ENCODE results near the gene KRTAP5-6.

Gene KRTAP5-6, protein sequence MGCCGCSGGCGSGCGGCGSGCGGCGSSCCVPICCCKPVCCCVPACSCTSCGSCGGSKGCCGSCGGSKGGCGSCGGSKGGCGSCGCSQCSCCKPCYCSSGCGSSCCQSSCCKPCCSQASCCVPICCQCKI

DNA sequence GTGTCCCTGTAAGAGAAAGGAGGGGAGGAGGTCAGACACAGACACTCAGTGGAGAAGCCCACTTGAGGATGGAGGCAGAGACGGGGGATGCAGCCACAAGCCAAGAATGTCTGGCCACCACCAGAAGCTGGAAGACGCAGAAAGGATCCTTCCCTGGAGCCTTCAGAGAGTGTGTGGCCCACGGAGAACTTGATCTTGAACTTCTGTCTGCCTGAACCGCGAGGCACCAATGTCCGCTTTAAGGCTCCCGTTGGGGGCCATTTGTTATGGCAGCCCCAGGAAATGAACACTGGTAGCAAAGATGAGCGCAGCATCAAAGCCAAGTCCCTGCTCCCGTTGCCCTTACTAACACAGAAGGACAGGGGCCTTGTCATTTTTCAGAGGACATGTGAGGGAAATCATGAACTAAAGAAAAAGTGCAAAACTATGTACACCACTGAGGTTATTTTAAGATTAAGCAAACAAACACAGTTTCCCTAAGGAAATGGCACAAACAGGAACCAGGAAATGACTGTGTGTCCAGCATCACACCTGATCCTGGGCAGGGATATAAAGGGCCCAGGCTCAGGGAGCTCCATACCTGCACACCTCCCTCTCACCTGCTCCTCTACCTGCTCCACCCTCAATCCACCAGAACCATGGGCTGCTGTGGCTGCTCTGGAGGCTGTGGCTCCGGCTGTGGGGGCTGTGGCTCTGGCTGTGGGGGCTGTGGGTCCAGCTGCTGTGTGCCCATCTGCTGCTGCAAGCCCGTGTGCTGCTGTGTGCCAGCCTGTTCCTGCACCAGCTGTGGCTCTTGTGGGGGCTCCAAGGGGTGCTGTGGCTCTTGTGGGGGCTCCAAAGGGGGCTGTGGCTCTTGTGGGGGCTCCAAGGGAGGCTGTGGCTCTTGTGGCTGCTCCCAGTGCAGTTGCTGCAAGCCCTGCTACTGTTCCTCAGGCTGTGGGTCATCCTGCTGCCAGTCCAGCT, at the start of gene KRTAP5-6:
Gene KRTAP5-6, plus strand, starts transcription at position 588 of the 963 bp plus-strand sequence. Its CDS starts 51 bp downstream, at position 639.
- no peak for DNase-seq

DNA sequence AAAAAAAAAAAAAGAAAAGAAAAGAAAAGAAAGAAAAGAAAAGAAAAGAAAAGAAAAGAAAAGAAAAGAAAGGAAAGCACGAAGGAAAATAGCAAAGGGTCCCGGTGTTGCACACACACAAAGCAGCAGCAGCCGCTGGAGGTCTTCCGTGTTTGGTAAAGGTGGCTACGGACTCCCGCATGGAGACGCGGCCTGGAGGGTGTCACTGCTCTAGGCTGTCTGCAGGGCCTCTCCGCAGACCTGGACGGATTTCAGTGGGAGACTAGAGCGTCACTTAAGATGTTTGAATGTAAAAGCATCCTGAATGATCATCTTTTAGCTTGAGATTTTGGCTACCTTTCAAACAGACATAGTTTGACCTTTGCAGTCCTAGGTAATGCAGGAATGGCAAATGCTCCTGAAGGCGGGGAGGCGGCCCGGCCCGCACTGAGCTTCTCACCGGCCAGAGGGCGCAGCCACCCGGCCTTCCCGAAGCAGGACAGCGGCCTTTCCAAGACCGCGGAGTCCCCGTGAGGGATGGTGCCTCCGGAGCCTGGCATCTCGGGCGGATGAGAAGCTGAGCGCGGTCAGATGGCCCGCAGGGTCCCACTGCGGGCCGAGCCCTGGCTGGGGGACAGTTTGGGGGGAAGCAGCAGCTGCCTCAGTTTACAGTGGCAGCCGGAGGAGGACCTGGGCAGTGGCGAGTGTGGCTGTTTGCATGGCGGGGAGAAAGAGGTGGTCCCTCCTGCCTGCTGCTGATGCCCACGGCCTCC, 48.9 kb upstream of the KRTAP5-6 start:
- no peak for DNase-seq

DNA sequence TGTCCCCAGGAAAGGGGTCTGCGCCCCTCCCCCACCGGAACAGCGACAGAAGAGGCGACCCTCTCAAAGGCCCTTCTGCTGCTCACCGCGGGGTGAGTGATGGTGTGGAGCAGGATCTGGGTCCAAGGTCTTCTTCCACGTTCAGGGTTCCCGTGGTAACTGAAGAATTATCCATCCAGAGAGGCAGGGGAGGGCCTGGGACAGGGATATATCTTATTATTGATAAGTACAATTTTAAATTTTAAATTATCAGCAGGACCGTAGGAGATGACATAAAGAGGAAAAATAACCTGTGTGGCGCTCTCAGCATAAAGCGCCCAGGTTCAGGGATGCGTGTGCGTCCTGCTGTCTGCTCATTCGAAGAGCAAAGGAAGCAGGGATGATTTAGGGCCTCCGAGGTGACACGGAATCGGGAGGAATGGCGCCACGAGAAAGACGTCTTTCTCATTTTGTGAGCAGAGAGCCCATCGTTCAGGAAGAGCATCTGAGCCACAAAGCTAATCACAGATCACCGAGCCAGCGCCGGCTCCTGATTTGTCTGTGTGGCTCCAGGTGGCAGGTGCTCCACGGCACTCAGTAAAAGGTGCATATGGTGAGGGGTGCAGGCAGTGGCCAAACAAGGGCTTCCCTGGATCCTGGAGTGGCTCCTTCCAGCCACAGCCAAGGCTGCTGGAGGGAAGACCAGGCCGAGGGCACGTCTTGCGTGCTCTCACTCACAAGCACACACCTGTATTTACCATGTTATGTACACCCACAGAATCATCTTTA, 48.2 kb upstream of the KRTAP5-6 start:
- DNase-seq, result no peak

DNA sequence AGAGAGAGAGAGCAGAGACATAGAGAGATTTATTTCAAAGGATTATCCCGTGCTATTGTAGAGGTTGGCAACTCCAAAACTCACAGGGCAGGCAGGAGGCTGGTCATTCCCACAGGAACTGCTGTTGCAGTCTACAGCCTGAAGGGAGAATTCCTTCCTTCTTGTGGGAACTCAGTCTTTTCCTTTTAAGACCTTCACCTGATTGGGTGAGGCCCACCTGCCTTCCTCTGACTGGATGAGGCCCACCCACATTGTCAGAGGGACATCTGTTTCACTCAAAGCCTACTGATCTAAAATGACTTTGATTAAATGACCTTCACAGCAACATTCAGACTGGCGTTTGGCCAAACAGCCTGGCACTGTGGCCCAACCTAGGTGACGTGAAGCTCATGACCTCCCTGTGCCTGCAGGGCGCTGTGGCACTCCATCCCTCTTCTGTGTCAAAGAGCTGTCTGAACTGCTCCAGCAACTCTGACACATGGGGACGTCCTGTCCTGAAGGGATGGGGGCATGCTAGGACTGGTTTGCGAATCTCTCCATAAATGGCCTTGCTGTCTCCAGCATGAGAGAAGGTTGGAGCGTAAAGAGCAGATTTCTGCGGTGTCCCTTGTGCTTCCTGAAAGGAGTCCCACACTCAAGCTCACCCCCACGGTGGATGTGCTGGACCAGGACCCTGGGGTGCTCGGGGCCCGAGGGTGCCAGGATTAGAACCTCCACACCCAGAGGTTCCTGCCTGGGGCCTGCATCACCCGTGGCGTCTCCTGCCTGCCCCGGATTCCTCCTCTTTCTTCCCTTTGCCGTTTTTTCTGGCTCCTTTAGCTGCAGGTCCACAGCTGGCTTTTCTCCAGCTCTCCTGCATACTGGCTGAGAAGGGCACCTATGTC, 46.7 kb upstream of the KRTAP5-6 start:
- DNase-seq, result no peak

DNA sequence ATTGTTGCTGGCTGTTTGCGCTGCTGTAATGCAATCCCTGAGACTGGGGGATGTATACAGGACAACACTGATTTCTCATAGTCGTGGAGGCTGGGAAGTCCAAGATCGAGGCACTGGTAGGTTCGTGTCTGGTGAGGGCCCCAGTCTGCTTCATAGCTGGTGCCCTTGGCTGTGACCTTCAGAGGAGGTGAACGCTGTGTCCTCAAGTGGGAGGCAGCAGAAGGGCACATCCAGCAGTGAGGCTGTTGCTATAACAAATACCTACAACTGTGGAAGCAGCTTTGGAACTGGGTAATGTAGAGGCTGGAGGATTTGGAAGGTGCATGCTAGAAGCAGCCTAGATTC, 46.1 kb upstream of the KRTAP5-6 start:
- no peak for DNase-seq

DNA sequence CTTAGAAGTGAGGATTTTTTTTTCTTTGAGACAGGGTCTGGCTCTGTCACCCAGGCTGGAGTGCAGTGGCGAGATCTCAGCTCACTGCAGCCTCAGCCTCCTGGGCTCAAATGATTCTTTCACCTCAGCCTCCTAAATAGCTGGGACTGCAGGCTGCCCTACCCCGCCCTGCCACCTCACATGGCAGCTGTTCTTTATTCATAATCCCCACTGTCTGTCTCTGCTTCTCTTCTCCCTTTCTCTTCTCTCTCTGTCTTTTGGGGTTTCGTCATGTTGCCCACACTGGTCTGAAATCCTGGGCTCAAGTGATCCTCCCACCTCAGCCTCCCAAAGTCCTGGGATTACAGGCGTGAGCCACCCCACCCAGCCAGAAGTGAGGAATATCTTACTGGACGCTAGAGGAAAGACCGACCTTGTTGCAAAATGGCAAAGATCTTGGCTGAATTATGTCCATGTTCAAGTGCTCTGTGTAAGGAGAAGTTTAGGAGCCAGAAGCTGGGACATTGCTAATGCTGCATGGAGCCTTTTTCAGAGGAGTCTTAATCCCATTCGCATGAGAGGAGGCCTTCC, 45.5 kb upstream of the KRTAP5-6 start:
- no peak for DNase-seq

DNA sequence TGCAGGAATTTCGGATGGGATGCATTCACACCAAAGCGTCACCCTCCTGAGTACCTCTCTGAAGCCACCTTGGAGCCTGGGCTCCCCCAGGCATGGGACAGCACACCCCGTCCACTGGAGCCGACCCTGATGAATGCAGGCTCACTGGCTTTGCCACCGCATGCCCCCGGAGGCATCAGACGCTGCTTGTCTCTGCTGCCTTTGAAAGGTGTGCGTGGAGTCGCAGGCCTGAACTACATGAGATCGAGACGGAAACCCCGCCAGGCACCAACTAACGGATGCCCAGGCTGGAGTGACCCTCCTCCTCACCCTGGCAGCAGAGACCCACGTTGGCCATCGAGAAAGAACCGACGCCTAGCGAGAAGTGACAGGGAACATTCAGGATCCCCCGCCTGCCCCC, 45.0 kb upstream of the KRTAP5-6 start:
- DNase-seq, result no peak

DNA sequence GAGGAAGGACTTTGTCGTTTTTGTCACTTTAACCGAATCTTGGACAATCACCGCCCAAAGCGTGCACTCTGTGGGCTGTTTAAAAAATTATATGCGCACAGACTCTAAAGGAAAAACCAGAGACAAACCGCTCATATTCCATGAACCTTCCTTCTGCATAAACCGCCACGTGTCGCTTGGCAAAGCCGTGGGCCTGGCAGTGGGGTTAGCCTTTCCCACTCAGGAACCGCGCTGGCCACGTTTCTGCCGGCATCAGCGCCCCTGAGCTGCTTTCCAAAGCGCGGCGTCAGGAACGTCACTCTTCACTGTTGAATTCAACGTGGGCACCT, 44.6 kb upstream of the KRTAP5-6 start:
- no peak for DNase-seq

DNA sequence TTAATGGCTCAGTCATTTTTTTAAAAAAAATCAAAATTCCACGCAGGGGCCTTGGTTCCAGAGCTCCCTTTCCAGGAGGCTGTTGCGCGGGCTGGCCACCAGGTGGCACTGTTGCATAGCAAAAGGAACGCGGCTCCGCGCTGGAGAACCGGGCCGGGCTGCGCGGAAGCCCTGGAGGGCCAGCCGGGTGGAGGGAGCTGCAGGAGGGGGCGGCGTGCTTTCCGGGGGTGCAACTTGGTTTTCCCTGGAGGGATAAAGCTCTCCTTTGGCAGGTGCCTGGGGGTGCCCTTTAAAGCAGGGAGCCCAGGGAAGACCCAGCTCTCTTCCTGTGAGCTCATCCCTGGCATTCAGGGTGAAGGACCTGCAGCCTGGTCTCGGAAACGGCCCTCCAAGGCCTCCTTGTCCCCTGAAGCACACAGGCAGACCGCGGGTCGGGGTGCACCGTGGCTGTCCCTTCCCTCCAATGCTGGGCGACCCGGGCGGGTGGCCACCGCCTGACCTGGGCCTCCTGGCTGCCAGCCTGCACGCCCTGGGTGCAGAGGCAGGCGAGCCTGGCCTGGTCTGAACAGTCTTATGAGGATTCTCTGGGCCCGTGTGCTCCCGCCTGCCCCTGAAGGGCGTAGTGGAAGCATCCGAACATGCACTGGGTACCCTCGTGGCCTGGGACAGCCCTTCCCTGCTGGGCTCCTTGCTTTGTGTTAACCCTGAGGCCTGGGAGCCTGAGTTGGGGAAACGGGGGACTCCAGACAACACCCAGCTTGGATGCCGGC, 44.0 kb upstream of the KRTAP5-6 start:
- DNase-seq, result peak; percentile 10

DNA sequence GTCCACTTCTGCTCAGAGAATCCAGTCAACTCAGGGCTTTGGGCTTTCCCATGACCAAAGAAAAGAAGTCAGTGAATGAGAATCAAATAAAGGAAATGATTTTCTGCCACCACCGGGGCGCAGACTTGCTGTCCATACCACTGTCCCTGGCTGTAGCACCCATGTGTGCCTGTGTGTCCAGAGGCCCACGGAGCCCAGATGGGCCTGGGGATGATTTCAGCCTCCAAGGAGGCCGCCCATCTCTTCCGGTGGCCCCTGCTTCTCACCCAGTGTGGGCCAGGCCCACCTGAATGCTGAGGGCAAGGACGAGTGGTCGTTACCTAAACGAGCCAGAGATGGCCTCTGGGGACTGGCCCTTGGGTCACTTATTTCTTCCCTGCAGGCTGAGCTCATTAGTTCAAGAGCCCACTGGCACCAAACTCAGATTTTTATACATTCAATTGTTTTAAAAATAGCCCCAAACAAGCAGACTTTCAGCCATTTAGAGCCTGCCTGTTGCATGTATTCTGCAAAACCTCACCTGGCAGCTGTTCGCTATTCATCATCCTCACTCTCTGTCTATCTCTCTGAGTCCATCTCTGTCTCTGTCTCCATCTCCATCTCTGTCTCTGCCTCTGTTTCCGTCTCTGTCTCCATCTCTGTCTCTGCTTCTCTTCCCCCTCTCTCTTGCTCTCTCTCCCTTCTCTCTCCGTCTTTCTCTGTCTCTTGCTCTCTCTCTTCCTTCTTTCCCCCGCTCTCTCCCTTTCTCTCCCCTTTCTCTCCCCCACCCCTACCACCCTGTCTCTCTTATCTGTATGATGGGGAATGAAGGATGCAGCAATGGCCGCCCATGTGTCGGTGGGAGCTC, 43.2 kb upstream of the KRTAP5-6 start:
- DNase-seq, result no peak

DNA sequence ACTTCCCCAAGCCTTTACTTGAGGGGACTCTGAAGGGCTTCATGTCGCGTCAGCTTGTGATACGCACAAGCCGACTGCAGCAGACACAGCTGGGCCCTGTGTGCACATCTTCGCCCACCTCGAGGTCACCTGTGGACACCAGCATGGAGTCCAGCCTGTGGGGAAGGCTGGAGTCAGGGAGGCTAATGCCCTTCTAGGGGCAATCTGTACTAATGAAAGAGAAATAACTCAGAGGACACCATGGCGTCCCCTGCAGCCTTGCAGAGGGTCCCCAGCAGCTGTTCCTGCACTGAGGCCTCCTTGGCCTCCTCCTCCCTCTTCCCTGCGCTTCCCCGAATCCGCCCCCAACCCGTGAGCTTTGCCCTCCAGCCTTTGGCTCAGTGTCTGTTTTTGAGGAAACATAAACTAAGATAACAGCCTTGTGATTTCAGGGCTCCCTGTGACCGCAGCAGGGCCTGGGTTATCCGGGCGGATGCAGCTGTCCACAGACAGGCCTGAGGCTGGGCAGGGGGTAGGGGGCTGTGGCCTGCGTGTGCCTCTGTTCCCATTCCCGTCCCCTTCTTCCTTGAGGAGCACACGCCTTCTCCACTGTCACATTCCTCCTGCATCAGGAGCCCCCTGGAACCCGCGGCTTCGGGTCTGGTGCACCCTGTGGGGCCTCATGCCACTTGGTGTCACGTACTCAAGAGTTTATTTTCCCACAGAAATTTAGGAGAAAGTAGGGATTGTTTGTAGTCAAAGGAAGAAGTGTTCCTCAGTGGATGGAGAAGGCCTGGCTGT, 42.4 kb upstream of the KRTAP5-6 start:
- no peak for DNase-seq

DNA sequence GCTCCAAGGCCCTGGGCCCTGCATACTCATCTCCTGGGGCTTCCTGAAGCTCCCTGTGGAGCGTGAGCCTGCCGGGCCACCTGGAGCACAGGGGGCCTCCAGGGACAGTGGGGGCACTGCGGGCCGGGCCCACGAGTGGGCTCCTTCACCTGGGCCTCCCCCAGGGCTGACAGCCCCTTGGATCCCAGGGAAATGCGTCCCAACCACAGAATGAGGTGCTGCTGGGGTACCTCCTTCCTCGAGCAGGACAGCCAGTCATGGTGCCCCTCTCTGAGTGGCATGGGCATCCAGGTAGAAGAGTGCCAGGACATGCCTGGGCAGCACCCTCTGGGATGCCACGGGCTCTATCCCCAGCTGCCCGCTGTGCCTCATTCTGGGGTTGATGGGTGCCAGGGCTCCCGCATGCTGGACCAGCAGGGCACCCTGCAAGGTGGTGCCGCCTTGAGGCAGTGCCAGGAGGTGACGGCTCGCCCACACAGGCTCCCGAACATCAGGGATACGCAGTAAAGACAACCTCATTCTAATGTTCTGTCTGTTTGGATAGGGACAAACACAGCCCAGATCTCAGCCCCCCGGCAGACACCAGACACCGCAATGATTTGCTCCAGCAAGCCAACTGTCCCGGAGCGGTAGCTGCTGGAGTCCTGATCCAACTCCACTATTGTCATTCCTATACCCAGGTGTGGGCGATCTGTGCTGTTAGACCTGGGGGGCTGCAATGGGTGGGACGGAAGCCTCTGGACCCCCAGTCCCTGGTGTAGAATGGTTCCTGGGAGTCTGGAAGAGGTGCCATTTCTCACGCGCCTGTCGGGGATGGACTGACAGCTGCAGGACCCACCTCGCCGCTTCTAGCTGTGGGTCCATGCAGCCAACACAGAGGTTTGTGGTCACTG, 41.6 kb upstream of the KRTAP5-6 start:
- DNase-seq, result no peak

DNA sequence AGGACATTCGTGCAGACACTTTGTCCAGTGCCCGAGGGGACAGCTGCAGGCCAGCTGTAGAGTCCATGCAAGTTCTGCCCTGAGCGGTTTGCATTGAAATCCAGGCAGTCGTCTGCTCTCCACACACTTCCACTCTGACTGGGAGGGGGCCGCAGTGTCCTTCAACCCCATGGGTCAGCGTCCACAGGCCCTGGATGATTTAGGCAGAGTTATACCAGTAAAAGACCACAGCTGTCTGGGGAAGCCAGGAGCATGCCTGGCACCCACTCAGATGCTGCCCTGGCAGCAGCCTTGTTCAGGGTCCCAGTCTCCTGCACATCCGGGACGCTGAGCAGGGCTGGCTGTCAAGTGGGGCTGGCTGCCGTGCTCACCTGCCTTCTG, 40.9 kb upstream of the KRTAP5-6 start:
- DNase-seq, result no peak

DNA sequence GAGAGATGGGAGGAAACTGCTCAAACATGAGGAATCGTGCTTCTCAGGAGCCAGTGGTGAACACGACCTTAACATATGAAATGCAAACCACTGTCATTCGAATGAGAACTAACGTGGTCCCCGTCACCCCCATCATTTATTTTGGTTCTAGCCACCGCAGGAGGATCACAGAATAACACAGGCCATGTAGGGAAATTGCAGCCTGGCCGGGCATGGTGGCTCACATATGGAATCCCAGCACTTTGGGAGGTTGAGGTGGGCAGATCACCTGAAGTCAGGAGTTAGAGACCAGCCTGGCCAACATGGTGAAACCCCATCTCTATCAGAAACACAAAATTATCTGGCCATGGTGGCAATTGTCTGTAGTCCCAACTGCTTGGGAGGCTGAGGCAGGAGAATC, 40.3 kb upstream of the KRTAP5-6 start:
- no peak for DNase-seq

DNA sequence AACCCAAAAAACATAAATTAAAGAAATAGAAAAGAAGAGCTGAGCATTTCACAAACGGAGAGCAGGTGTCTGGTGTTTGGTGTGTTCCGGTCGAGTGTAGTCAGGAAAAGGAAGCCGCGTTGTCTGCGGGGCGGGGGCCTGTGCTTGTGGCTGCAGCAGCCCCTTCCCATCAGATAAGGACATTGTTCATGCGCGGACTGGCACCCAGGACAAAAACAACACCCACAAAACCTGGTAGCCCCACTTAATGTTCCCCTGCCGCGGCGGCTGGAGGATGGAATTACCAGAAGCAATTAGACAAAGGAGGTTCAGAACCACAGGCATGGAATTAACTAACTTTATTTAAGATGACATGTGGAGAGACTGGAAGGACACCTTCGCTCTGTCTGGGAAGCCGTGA, 37.5 kb upstream of the KRTAP5-6 start:
- no peak for DNase-seq

DNA sequence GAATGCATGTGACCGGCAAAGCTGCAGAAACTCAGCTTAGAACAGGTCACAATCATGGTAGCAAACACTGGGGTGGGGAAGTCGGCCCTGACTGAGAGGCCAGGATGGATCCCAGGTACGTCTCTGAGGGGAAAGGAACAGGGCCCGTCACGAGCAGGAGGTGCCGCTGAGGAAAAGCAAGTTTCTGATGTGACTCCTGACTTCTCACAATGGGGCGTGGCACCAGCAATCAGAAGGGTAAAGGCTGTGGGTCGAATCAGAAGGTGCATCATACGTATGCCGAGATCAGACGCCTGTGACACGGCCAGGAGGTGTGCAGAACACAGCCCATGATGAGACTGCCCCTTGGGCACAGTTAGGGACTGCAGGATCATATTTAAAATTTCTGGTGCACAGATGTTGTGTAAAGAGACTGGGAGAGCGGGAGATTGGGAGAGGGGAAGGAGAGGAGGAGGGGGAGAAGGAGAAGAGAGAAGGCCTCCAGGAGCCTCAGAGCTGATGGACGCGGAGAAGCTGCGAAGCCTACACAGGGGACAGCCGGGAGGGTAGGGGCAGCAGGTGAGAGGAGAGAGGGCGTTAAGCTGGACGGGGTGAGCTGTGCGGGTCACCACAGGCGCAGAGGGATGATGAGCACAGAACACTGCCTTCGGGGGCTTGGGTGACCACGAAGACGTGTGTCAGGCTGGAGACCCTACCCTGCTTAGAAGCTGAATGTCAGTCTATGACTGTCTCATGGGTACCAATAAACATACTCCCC, 36.7 kb upstream of the KRTAP5-6 start:
- no peak for DNase-seq

Data from HCEC 1CT (cell line).